GM18867 (cell line): ENCODE data around the gene KRTAP10-7.
"Not testable (repeated sequence)": the region's sequence is repeated elsewhere in the genome, so short reads cannot be mapped to it uniquely, and the experiment has no call there.

Experiments used
- ATAC-seq: cut with Tn5 transposase; IDR thresholded peaks from one replicate; pipeline ENCODE4 v1.9.1; 2021; ENCODE audit warnings: mild to moderate bottlenecking, moderate library complexity; ENCODE audit not compliant: unreplicated experiment

The KRTAP10-7 gene, protein sequence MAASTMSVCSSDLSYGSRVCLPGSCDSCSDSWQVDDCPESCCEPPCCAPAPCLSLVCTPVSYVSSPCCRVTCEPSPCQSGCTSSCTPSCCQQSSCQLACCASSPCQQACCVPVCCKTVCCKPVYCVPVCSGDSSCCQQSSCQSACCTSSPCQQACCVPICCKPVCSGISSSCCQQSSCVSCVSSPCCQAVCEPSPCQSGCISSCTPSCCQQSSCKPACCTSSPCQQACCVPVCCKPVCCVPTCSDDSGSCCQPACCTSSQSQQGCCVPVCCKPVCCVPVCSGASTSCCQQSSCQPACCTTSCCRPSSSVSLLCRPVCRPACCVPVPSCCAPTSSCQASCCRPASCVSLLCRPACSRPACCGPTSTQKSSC

GRCh38 chr21:44600118-44600978, at the start of gene KRTAP10-7:
Gene KRTAP10-7 (plus strand): TSS chr21:44600597. CDS start chr21:44600622, 25 bp downstream.
- ATAC-seq: not testable (repeated sequence)

DNA sequence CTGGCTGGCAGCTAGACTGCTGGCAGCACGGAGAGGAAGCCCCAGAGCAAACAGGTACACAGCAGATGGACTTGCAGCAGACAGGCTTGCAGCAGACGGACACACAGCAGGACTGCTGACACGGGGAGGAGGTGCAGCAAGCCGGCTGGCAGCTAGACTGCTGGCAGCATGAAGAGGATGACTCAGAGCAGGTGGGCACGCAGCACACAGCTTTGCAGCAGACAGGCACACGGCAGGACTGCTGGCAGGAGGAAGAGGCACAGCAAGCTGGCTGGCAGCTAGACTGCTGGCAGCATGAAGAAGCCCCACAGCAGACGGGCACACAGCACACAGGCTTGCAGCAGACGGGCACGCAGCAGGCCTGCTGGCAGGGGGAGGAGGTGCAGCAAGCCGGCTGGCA, 49.6 kb upstream of the KRTAP10-7 start:
- ATAC-seq: no peak

DNA sequence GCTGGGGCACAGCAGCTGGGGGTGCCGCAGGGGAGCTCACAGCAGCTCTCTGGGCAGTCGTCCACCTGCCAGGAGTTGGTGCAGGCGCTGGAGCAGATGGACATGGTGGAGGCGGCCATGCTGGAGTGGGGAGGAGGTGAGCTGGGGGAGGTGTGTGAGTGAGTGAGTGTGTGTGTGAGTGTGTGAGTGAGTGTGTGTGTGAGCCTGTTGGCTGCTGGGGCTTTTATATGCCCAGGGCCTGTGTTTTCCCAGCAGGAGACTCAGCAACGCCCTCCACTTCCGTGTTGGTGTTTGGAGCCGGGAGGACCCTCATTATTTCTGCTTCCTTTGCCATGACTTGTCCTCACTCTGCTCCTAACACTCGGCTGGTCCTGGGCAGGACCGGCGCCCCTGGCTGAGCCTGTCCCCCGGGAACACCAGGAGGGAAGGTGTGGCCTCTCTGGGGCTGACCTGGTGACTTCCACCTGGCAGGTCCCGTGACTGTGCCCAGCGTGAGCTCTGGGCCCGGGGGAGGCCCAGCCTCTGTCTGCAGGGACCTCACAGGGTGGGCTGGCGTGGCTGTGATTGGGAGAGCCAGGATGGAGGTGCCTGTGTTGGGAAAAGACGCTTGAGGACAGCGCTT, 48.9 kb upstream of the KRTAP10-7 start, which contains the start of gene KRTAP10-2:
KRTAP10-2 (minus strand) TSS at position 166 of the 622 bp plus-strand sequence; CDS start at position 119, 47 bp downstream.
- ATAC-seq: no peak

DNA sequence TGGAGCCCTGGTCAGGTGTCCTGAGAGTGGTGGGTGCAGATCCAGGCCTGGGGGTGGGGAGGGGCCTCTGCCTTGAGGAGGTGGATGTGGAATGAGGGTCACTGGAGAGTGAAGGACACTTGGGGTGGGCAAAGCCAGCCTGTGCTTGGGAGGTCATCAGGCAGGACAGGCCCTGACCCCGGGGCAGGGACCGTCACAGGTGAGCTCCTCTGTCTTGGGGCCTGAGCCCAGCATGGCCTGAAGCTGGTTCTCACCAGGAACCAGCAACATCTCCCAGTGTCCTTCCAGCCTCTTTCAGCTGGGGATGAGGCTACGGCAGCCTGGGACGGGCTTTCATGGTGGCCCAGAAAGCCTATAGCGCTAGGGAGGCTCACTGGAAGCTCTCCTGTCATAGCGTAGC, 48.3 kb upstream of the KRTAP10-7 start:
- no peak for ATAC-seq

GRCh38 chr21:44552681-44553080, 47.7 kb upstream of the KRTAP10-7 start:
- ATAC-seq: no peak

- ATAC-seq: no peak
Measured at GRCh38 chr21:44555200-44555875, 45.1 kb upstream of the KRTAP10-7 start.

GRCh38 chr21:44556879-44557278, 43.5 kb upstream of the KRTAP10-7 start:
- no peak for ATAC-seq

- ATAC-seq: no peak
Measured at GRCh38 chr21:44557491-44558328, 42.7 kb upstream of the KRTAP10-7 start.

DNA sequence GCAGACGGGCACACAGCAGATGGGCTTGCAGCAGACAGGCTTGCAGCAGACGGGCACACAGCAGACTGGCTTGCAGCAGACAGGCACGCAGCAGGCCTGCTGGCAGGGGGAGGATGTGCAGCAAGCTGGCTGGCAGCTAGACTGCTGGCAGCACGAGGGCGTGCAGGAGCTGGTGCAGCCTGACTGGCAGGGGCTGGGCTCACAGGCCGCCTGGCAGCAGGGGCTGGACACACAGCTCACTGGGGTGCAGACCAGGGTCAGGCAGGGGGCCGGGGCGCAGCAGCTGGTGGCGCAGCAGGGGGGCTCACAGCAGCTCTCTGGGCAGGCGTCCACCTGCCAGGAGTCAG, 42.1 kb upstream of the KRTAP10-7 start:
- ATAC-seq: not testable (repeated sequence)

DNA sequence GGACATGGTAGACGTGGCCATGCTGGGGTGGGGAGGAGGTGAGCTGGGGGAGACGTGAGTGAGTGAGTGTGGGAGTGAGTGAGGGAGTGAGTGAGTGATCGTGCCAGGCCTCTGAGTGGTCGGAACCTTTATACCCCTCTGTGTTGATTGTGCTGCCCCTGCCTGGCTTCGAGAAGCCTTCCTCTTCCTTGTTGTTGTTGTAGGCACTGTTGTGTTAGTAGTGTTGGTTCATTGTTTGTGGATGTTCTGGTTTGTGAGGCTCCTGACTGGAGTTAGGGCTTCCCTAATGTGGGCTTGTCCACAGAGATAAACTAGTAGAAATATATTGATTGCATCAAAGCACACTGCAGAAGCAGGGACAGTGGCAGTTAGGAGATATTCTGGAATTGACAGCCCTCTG, 41.7 kb upstream of the KRTAP10-7 start, which contains the start of gene KRTAP10-3:
KRTAP10-3 (minus strand) TSS at position 101 of the 400 bp plus-strand sequence; CDS start at position 21, 80 bp downstream.
- no peak for ATAC-seq

GRCh38 chr21:44564099-44564498, 36.3 kb upstream of the KRTAP10-7 start:
- no peak for ATAC-seq

DNA sequence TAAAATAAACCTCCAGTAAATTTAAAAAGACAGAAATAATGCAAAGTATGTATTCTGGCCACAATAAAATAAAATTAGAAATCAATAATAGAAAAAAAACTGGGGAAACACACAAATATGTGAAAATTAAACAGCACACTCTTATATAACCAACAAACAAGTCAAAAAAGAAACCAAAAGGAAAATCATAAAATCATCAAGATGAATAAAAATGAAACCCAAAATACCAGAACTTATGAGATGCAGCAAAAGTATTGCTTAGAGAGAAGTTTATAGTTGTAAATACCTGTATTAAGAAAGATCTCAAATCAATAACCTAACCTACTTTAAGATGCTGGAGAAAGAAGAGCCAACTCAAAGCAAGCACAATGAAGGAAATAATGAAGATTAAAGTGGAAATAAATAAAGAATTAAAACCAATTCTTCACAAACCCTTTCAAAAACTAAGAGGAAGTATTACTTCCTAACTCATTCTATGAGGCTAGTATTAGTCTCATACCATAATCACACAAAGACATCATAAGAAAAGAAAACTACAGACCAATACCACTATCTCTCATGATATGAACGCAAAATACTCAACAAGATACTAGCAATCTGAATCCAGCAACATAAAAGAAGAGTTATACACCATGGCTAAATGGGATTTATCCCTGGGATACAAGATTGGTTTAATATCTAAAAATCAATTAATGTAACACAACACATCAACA, 35.4 kb upstream of the KRTAP10-7 start:
- ATAC-seq: no peak

DNA sequence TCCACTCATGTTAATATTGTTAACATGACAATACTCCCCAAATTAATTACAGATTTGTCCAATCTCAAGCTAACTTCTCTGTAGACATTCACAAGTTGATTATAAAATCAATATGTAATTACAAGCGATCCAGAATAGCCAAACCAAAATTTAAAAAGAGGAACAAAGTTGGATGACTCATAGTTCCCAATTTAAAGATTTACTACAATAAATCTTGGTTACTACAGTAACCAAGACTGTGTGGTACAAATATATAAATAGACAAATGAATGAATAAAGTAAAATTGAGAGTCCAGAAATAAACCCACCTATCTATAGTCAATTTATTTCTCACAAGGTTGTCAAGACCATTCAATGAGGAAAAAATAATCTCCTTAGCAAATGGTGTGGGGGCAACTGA, 34.0 kb upstream of the KRTAP10-7 start:
- no peak for ATAC-seq

DNA sequence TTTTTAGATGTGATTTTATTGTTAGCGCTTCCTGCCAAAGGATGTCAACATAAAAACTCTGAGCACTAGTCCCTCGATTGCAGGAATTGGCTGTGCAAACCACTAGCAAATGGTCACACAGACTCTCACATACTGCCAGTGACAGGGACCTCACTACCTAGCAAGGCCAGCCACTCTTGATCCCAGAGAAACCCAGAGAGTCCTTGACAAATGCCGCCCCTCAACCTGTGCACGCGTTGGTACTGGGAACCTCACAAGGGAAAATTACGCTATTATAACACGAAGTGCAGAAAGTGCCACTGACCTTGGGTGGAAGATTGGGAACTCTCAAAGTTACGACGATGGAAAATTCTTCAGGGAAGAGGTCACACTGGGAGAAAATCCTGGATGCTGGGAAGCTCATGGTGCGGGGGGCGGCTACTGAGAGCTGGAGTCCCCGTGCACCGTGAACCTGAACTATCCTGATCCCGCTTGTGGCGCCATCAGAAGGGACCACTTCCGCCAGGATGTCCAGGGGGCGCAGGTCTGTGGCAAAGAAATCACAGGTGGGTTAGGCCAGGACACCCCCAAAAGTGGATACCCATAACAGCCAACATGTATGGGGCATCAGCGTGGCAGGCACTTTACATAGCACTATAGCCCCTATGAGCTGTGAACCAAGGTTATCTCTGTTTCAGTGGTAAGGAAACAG, 32.8 kb upstream of the KRTAP10-7 start:
- no peak for ATAC-seq

- no peak for ATAC-seq
Measured at GRCh38 chr21:44568261-44568660, 32.1 kb upstream of the KRTAP10-7 start.

DNA sequence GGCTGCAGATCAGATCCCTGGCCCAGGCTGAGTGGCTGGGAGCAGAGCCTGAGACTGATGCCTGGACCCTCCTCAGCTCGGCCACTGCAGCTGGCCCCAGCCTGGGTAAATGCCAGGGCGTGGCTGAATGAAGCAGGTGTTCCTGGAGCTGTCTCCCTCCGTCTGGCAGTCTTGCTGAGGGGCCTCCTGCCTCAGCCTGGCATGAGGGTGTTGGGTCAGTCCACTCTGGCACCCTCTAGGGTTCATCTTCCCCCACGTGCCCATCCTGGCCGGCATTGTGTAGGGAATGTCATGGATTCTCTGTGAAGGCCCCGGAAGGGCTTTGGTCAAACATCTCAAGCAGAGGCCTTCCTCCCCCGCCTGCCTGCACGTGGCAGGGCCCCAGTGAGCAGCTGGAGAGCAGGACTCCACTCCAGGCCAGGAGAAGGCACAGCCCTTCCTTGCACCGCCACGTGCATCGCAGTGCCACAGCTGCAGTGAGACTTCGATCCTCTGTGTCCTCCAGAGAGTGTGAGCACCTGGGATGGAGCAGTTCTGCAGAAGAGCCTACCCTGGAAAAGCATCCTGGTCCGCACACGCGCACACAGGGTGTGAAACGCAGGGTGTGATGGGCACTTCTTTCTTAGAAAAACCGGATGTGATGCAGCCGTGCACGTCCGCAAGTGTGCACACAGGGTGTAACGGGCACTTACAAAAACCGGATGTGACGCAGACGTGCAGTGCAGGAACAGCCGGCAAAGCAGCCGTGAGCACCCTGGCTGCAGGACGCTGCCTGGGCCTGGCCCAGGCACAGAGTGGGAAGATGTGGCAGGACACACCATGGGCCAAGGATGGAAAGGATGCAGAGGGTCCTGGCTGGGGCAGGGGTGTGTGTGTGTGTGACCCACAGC, 31.5 kb upstream of the KRTAP10-7 start:
- no peak for ATAC-seq

DNA sequence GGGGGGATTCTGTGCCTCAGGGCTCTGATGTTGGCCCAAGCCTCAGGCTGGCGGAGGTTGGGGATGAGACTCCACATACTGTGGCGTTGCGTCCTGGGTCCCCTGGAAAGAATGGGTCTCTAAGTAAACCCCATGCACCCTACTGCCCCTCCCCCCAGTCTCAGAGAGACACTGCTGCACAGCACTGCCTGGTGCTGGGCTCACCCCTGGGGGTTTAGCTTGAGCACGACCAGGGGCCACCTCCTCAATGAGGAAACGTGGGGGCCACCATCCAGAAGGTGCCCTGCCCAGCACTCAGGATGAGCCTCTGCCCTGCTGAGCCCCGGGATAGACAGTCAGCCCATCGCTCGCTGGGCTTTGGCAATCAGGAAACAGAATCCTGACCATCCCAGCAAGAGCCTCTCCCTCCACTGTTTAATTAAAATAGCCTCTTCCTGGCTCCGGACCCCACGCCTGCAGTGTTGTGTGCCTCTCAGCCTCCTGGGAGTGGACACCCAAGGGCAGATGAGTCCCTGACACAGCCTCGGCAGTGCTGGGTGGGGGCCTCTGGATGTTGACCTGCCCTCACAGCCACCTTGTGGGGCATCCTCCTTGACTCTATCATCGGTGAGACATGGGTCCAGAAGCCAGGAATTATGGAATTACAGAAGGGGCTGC, 30.4 kb upstream of the KRTAP10-7 start:
- ATAC-seq: no peak
